Astrocyte of the cerebellum (primary cell): ENCODE results near the gene EPB41L3.

Source experiments
- DNase-seq: peaks from one replicate; pipeline ENCODE4 v3.0.0-alpha.2; 2011; ENCODE audit warnings: low read depth
- H3K4me3 ChIP-seq: 2 replicates; pipeline ENCODE4 v1.5.1; 2011; ENCODE audit warnings: mild to moderate bottlenecking, low read depth, low read length, moderate library complexity
- CTCF ChIP-seq: IDR thresholded peaks from 2 replicates; pipeline ENCODE4 v1.5.1; 2012; ENCODE audit warnings: low read length, low read depth, moderate library complexity, mild to moderate bottlenecking; ENCODE audit errors: missing control alignments
- in situ Hi-C: cut with HindIII; loops from 2 replicates; pipeline ENCODE4 v1.10.0; 2017; ENCODE audit warnings: low sequenced_read_pairs

The EPB41L3 gene

DNA sequence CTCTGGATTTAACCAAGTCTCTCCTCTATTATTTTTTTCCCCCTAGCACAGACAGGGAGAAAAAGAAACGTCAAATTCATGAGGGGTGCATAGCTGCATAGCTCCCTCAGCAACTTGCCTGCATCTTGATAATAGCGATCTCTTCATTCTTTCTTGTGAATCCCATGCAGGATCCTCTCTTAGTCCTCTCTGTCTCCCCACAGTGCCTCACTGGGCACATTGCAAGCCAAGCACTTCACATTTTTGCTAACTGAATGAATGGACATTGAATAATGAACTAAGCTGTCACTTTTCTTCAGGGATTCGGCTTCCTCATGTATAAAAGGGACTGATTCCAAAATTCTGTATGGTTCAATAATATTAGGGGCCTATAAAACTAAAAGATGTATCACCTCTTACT lies 2.9 kb upstream of the EPB41L3 start:
- peak; percentile 59 for DNase-seq
- no peak overlapping the region for H3K4me3 ChIP-seq
- TF ChIP-seq CTCF: peak; percentile 89
- in situ Hi-C loops: no loop called here

DNA sequence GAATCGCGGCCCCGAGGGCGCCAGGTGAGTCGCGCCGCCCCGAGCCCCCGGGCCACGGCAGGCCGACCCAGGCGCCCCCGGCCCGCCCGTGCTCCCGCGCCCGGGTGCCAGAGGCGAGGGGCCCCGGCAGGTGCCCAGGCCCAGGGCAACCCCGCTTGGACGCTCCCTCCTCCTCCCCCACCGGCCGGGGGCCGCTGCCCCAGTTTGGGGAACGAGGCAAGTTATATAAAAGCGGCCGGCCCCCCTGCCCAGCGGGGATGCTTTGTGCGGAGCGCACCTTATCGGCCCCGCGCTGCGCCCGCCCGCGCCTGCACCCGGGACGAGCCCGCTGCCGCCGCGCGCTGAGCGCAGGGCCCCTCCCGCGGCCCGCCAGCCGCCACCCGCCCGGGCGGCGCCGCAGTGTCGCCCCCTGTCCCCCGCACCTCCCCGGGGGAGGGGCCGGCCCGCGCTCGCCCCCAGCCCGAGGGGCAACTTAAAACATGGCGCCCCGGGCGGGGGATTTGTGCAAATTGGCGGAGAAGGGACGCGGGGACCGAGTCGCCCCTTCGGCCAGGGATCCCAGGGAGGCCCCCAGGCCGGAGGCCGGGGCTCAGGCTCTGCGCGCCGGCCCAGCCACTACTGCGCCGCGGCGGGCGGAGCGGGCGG lies 639 bp downstream of the EPB41L3 start:
- peak overlapping the region; percentile 72 for H3K4me3 ChIP-seq
- DNase-seq: no peak
- in situ Hi-C loops: no loop called here
- TF ChIP-seq CTCF: no peak

- in situ Hi-C loops: no loop called here
- DNase-seq: no peak
- TF ChIP-seq CTCF: no peak
- peak overlapping the region; percentile 72 for H3K4me3 ChIP-seq
These were observed 1.2 kb downstream of the EPB41L3 start for GRCh38 chr18:5542515-5543035.

DNA sequence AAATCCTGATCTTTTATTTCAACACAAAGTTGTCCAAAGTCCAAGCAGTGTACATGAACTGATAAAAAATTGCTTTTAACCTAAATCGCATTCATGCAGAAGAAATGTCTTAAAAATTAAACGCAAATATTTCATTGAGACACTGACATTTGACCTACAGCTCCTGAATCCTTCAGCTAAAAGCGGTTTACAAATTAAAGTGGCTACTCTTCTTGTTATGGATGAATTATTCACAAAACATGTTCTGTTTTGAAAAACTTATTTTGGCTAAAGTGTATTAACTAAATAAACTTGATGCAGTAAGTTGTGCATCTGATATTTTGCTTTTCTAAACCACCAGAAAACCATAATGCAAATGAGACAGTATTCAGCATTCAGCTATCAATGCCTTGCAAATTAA lies 2.2 kb downstream of the EPB41L3 start:
- TF ChIP-seq CTCF: no peak
- in situ Hi-C loops: no loop called here
- no peak for DNase-seq
- no peak overlapping the region for H3K4me3 ChIP-seq

- no peak for DNase-seq
- TF ChIP-seq CTCF: no peak
- in situ Hi-C loops: no loop called here
- H3K4me3 ChIP-seq: no peak overlapping the region
These were observed 4.4 kb downstream of the EPB41L3 start for GRCh38 chr18:5539391-5539790.

DNA sequence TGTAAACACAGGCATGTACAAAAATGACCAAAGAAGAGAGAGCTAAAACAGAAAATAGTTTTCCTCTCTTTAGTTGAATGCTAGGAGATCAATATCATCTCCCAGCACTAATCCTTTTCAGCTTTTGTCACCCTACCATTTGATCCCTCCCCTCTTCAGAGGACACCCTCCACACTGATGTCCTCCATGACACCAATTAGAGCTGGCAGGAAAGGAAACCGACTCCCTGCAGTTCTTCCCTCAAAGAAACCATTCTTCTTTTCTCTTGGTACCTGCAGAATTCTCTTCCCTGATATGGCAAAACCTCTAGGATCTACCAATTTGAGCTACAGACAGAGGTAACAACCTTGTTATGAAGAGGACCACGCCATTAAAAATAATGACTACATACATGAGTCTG lies 5.3 kb downstream of the EPB41L3 start:
- no peak for DNase-seq
- H3K4me3 ChIP-seq: no peak overlapping the region
- TF ChIP-seq CTCF: no peak
- in situ Hi-C loops: no loop called here
